ENCODE data around the gene CROT.

The CROT gene

GRCh38 chr7:87344446-87344845, 1.0 kb upstream of the CROT start:
- DNase-seq = no peak

DNA sequence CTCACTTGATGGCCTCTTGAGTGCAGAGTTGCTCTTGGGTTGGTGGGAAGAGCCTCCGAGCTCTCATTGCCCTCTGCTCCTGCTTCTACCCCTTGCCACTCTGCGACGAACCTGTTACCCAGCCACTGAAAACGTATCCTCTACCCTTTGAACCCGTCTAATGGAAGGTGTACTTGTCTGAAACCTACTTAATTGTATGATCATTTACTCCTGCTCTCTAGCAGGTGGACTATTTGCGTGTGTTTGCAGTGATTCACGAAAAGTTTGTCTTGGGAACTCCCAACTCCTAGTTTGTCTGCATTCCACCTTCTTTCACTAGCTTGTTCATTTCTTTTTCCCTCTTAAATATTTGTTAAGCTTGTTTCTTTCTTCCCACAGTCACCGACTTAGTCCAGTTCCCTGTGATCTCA, 503 bp downstream of the CROT start:
- no peak for DNase-seq

DNA sequence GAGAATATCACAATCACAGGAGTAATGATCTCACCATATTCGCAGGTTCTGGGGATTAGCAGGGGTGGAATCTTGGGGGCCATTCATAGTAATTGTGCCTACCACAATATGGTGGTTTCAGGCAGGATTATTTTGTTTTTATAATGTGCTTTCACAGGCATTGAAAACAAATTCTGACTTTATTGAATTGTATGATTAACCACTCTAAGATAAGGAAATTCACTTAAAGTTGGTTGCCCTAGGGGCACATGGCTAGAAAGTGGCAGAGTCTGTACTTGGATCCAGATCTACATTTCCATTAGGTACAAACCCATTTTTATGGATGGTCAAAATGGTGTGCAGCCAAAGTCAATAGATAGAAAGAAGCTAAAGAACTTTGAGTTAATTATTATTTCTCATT, 1.7 kb downstream of the CROT start:
- DNase-seq = no peak

DNA sequence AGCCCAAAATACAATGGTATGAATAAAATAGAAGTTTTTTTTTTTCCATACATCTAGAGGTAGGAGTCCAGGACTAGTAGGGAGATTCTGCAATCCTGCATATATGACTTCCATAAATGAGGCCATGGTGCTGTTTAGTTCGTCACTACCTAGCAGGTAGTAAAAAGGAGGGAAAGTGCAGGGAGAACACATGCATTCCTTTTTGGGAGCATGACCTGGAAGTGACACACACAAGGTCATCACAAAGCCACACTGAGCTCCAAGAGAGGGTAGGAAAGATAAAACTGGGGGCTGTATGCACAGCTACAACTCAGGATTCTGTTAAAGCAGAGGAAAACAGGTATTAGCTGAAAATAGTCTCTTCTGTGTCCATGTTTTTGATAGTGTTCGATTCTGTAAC, 2.2 kb downstream of the CROT start:
- no peak for DNase-seq

DNA sequence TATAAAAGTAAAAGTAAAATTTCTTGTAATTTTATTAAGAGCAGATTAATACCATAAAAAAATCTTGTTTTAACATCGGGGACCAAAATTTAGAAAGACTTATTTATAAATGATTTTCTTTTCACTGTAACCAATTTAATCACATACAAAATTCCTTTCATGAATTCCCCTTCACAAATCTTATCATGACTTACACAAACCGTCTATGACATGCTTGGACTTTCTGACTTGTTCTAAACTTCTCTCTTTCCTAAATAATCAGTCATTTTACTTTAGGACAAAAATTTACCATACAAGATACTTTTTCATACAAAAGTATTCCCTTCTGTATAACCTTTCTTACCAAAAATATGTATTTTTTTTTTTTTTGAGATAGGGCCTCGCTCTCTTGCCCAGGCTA, 9.3 kb downstream of the CROT start:
- DNase-seq = no peak

- no peak for DNase-seq
Observed at GRCh38 chr7:87356448-87356847, 11.0 kb downstream of the CROT start.

- DNase-seq = no peak
Observed at GRCh38 chr7:87359366-87359765, 13.9 kb downstream of the CROT start.

- DNase-seq = no peak
Observed at GRCh38 chr7:87361320-87361719, 15.9 kb downstream of the CROT start.

GRCh38 chr7:87363342-87363741, 17.9 kb downstream of the CROT start:
- no peak for DNase-seq

DNA sequence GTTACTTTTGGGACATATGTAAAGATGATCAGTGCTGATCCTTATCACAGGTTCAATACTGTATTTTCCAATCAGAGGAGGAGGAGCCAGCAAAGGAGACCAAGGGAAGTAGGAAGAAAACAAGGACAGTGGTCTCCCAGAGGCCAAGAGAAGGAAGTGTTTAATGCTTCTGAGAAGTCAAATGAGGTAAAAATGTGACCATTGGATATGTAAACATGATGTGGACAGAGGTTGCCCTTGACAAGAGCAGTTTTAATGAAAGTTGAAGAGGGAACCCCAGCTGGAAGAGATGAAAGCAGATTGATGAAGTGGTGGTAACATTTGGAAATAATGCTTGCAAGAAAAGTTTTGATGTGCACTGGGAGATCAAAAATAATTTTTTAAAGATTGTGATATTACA, 18.8 kb downstream of the CROT start:
- no peak for DNase-seq

DNA sequence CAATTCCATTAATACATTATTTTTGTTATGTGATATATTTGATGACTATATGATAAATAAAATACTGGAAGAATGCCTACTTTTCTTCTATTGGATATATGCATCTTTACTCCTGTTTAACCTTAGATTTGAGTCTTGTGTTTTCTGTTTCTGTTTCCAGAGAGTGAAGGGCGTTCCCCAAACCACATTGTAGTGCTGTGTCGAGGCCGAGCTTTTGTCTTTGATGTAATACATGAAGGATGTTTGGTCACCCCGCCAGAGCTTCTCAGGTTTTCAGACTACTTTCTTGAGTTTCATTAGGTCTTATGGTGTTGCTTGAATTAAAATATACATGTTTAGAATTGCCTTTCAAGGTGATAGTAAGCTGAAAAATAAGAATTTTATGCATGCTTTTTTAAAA, 23.8 kb downstream of the CROT start:
- peak; percentile 60 for DNase-seq

DNA sequence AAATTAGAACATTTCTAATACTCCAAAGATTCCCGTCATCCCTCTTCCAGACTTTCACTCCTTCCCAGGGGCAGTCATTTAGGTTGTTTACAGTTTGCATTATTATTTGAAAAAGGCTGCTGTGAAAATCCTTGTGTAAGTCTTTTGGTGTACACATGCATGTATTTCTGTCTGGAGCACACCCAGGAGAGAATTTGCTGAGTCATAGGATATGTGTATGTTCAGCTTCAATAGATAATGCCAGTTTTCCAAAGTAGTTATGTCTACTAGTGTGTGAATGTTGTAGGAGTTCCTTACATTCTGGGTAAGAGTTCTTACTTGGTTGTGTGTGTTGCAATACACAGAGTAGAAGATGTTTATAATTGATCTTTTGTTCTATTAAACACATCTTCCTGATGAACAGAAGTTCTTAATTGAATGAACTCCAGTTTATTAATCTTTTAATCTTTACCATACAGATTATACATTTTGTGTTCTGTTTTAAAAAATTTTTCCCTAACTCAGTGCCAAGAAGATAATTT, 25.3 kb downstream of the CROT start:
- DNase-seq = no peak

DNA sequence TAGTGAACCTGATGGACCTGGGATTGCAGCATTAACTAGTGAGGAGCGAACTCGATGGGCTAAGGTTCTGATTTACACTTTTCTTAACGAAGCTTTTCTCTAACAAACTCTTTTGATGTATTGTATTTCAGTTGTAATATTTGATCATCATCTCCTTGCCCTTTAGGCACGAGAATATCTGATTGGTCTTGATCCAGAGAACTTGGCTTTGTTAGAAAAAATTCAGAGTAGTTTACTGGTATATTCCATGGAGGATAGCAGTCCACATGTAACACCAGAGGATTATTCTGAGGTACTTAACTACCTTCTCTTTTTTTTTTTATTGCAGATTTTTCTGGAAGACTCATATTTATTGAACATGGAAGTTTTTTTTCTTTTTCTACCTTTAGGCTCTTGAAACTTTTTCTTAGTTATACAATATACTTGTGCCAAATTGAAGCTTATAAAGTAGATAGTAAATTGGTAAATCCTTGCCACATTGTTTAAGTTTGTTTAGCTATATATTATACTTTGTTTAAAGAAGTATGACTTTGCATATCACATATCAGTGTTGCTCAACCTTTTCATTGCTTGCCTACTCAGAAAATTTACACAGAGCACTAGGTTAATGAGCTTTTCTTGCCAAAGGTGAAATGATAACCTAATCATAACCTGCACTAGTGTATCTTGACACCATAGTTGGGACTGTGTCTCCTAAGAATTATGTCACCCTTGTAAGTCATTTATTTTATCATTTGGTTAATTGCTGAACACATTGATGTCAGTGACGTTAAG, 30.4 kb downstream of the CROT start:
- DNase-seq = no peak

- DNase-seq = no peak
Observed at GRCh38 chr7:87380905-87381304, 35.4 kb downstream of the CROT start.

DNA sequence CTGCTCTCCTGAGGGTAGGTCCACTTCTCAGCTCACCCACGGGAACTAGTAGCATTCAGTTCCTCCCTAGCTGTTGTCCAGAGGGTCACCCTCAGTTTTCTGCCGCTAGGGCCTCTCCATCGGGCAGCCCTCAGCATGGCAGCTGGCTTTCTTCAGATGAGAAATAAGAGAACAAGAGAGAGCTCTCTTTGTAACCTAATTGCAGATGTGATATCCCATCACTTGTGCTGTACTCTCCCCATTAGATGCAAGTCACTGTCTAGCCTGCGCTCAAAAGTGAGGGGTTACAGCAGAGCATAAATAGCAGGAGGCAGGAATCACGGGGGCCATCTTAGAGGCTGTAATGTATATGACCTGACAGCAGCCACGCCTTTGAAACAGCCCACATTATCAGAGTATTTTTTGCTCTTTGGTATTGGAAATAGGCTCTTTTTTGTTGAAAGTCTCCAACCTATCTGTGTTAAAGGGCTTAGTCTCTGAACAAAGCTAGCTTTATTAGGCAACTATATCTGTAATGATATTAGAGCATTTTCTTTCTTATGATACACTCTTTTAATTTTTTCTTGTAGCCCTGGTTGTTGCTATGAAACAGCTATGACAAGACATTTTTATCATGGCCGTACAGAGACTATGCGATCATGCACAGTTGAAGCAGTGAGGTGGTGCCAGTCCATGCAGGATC, 45.7 kb downstream of the CROT start:
- DNase-seq = no peak

DNA sequence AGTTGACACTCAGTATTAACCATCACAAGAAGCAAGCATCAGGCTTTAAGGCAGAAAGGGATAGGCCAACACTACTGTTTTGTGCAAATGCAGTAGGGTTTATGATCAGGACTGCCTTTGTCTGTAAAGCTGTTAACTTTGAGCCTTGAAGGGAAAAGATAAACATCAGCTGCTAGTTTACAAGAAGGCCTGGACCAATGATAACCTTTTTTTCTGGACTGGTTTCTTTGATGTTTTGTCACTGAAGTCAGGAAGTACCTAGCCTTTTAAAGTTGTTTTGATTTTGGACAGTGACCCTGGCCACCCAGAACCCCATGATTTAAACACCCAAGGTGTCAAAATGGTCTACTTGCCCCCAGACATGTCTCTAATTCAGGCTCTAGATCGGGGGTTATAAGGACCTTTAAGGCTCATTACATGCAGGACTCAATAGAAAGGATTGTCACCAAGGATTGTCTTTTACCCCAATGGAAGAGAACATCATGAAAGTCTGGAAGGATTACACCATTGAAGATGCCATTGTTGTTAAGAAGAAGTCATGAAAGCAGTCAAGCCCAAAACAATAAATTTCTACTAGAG, 50.1 kb downstream of the CROT start:
- no peak for DNase-seq

DNA sequence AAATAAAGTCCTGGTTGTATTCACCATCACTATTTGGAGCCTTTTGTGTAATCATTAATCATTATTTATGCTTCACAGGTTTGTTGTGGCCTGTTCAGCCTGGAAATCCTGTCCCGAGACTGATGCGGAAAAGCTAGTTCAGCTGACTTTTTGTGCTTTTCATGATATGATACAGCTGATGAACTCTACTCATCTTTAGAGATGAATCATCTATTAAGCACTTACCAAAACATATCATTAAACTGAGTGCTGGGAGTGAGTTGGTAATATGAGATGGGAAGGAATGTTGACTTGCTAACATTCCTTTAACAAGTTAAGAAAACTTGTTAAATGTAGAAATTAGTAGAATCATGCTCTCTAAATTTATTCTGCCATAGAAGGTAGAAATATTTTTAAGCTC, 53.0 kb downstream of the CROT start:
- DNase-seq = no peak

GRCh38 chr7:87404674-87405073, 59.2 kb downstream of the CROT start:
- DNase-seq = no peak

DNA sequence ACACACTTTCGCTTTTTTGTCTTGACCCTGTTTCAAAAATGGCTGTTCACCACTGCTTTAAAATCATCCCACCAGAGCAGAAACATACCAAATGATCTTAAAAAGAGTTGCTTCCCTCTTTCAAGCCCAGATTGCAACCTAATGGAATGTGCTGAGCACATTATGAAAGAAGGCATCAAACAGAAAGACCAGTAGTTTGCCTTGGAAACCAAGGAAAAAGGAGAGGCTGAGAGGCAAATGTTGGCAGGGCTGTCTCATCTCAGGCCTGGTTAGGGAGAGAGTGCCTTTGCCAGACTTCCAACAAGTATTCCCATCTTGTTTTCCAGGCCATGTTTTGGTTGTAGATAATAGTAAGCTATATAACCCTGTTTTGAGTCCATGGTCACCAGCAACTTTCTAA, 65.7 kb downstream of the CROT start:
- DNase-seq = no peak

GRCh38 chr7:87413029-87413428, 67.6 kb downstream of the CROT start:
- DNase-seq = no peak

GRCh38 chr7:87413951-87414793, 68.7 kb downstream of the CROT start:
- DNase-seq = no peak

DNA sequence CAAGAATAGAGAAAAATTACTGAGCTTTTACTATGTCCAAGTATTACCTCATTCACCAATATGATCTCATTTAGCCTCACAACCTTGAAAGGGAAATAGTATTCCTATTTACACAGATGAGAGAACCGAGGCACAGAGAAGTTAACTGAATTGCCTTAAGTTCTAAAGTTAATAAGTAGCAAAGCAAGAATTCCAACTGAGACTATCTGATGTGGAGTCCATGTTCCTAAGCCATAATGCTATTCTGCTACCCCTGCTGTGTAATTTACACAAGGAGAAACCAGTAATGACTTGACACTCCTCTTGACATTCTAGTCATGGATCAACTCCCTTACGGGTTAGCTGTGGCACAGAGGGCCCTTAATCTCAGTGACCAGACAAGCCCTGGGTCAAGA, 69.3 kb downstream of the CROT start:
- DNase-seq = no peak
